Measurements from ENCODE around the gene RIC1. TPM values are rescaled to one million over a fixed set of nuclear protein-coding genes. Genes with fewer than 3 reads are reported as not detected.

RIC1 gene
- total and polyA plus RNA-seq, 2 of the 13 experiments (the other 11 are each of a cell fraction or from before 2014, with no cell fraction given): 18.2 to 19.0 TPM

DNA sequence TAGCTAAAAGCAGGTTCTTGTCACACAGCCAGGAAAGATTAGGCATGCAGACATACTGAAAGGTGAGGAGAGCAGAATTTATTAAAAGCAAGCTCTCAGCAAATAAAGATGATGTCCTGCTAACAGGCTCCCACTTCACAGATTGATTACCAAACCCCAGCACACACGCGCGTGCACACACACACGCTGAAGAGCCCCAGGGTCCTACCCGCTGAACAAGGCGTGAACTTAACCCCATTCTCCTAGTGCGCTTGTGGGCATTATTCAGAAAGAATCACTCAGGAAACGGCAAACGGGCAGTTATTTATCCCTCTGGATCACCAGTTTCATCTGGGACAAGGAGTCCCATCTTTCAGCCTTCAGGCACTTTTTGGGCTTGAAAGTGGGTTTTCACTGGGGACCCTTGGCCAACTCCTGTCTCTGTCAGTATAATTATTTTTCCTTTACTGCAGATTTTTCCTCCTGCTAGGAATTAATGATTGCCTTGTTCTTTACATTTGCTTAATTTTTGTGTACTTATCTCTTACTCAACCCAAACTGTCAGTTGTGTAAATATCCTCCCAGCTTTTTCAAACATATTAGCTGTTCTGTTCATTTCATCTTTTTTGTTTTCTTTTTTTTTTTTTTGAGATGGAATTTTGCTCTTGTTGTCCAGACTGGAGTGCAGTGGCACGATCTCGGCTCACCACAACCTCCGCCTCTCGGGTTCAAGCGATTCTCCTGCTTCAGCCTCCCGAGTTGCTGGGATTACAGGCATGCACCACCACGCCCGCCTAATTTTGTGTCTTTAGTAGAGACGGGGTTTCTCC, 92.6 kb downstream of the RIC1 start (continued):
- no peak for TF ChIP-seq ZNF746 (CRISPR knock-in tag; IDR thresholded peaks at IDR 0.05)
- no peak for TF ChIP-seq ZNF18 (CRISPR knock-in tag; IDR thresholded peaks at IDR 0.05; ENCODE audit: insufficient replicate concordance)
- TF ChIP-seq ZNF7 (CRISPR knock-in tag; IDR thresholded peaks at IDR 0.05): no peak
- no peak for TF ChIP-seq ZZZ3 (CRISPR knock-in tag; IDR thresholded peaks at IDR 0.05; ENCODE audit: borderline replicate concordance)
- TF ChIP-seq SMARCE1 (IDR thresholded peaks at IDR 0.05; ENCODE audit: borderline replicate concordance): no peak
- no peak for TF ChIP-seq IRF1 (CRISPR knock-in tag; IDR thresholded peaks at IDR 0.05; ENCODE audit: low read depth)
- TF ChIP-seq KAT7 (CRISPR knock-in tag; IDR thresholded peaks at IDR 0.05; ENCODE audit: borderline replicate concordance): 0 out of 2 replicates have a peak, but pooled peaks have one; percentile 31
- TF ChIP-seq, protein P1, sequence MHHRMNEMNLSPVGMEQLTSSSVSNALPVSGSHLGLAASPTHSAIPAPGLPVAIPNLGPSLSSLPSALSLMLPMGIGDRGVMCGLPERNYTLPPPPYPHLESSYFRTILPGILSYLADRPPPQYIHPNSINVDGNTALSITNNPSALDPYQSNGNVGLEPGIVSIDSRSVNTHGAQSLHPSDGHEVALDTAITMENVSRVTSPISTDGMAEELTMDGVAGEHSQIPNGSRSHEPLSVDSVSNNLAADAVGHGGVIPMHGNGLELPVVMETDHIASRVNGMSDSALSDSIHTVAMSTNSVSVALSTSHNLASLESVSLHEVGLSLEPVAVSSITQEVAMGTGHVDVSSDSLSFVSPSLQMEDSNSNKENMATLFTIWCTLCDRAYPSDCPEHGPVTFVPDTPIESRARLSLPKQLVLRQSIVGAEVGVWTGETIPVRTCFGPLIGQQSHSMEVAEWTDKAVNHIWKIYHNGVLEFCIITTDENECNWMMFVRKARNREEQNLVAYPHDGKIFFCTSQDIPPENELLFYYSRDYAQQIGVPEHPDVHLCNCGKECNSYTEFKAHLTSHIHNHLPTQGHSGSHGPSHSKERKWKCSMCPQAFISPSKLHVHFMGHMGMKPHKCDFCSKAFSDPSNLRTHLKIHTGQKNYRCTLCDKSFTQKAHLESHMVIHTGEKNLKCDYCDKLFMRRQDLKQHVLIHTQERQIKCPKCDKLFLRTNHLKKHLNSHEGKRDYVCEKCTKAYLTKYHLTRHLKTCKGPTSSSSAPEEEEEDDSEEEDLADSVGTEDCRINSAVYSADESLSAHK (CRISPR knock-in tag; IDR thresholded peaks at IDR 0.05; ENCODE audit: borderline replicate concordance): no peak
- no peak for TF ChIP-seq ATF7-NPFF (CRISPR knock-in tag; IDR thresholded peaks at IDR 0.05; ENCODE audit: low read depth)
- TF ChIP-seq, protein P2, sequence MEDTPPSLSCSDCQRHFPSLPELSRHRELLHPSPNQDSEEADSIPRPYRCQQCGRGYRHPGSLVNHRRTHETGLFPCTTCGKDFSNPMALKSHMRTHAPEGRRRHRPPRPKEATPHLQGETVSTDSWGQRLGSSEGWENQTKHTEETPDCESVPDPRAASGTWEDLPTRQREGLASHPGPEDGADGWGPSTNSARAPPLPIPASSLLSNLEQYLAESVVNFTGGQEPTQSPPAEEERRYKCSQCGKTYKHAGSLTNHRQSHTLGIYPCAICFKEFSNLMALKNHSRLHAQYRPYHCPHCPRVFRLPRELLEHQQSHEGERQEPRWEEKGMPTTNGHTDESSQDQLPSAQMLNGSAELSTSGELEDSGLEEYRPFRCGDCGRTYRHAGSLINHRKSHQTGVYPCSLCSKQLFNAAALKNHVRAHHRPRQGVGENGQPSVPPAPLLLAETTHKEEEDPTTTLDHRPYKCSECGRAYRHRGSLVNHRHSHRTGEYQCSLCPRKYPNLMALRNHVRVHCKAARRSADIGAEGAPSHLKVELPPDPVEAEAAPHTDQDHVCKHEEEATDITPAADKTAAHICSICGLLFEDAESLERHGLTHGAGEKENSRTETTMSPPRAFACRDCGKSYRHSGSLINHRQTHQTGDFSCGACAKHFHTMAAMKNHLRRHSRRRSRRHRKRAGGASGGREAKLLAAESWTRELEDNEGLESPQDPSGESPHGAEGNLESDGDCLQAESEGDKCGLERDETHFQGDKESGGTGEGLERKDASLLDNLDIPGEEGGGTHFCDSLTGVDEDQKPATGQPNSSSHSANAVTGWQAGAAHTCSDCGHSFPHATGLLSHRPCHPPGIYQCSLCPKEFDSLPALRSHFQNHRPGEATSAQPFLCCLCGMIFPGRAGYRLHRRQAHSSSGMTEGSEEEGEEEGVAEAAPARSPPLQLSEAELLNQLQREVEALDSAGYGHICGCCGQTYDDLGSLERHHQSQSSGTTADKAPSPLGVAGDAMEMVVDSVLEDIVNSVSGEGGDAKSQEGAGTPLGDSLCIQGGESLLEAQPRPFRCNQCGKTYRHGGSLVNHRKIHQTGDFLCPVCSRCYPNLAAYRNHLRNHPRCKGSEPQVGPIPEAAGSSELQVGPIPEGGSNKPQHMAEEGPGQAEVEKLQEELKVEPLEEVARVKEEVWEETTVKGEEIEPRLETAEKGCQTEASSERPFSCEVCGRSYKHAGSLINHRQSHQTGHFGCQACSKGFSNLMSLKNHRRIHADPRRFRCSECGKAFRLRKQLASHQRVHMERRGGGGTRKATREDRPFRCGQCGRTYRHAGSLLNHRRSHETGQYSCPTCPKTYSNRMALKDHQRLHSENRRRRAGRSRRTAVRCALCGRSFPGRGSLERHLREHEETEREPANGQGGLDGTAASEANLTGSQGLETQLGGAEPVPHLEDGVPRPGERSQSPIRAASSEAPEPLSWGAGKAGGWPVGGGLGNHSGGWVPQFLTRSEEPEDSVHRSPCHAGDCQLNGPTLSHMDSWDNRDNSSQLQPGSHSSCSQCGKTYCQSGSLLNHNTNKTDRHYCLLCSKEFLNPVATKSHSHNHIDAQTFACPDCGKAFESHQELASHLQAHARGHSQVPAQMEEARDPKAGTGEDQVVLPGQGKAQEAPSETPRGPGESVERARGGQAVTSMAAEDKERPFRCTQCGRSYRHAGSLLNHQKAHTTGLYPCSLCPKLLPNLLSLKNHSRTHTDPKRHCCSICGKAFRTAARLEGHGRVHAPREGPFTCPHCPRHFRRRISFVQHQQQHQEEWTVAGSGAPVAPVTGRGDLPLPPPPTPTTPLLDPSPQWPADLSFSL (CRISPR knock-in tag; IDR thresholded peaks at IDR 0.05): no peak
- no peak for TF ChIP-seq ZNF326 (CRISPR knock-in tag; IDR thresholded peaks at IDR 0.05; ENCODE audit: borderline replicate concordance)
- peak; percentile 79; the same call in 1 of the 2 replicates for TF ChIP-seq SIX1 (CRISPR knock-in tag; IDR thresholded peaks at IDR 0.05; ENCODE audit: borderline replicate concordance)
- TF ChIP-seq SRSF4 (IDR thresholded peaks at IDR 0.05; ENCODE audit: low read depth, low read length, poor library complexity, severe bottlenecking): no peak
- TF ChIP-seq KDM4B (CRISPR knock-in tag; IDR thresholded peaks at IDR 0.05): no peak
- TF ChIP-seq MAX (IDR thresholded peaks at IDR 0.05): 0 out of 2 replicates have a peak, but pooled peaks have one; percentile 3
- TF ChIP-seq ZNF530 (CRISPR knock-in tag; IDR thresholded peaks at IDR 0.05; ENCODE audit: low read depth): no peak
- TF ChIP-seq BCL6 (CRISPR knock-in tag; IDR thresholded peaks at IDR 0.05): peak; percentile 83
